ENCODE results near the gene RAD51AP2.
"Not testable (repeated sequence)": the region's sequence is repeated elsewhere in the genome, so short reads cannot be mapped to it uniquely, and the experiment has no call there.

RAD51AP2 gene

GRCh38 chr2:17517481-17518211, 594 bp downstream of the RAD51AP2 start:
- peak overlapping the region; percentile 26 for H3K4me3 ChIP-seq (ENCODE audit: insufficient read length, low read depth)
- no peaks in the 10 kb centered on the region for H3K36me3 ChIP-seq (ENCODE audit: insufficient read depth, insufficient read length, low read length)
- no peaks in the 10 kb centered on the region for H3K27me3 ChIP-seq (ENCODE audit: insufficient read depth, insufficient read length)
- no peaks in the 10 kb centered on the region for H3K4me1 ChIP-seq (ENCODE audit: insufficient read depth, insufficient read length)
- TF ChIP-seq ZNF274 (IDR thresholded peaks at IDR 0.05; ENCODE audit: low read depth, low read length): no peak
- no peak for TF ChIP-seq SUZ12 (IDR thresholded peaks at IDR 0.05; ENCODE audit: extremely low read depth, insufficient read depth, insufficient read length)
- TF ChIP-seq YY1 (IDR thresholded peaks at IDR 0.05; ENCODE audit: insufficient read depth, insufficient read length): no peak
- no peaks in the 10 kb centered on the region for H3K9me3 ChIP-seq (ENCODE audit: insufficient read depth, low read length)
- H3K9ac ChIP-seq (ENCODE audit: insufficient read length, low read depth): peak overlapping the region; percentile 72
- DNase-seq (ENCODE audit: low read depth, low spot score): no peak

GRCh38 chr2:17515652-17516051, 2.6 kb downstream of the RAD51AP2 start:
- no peak for TF ChIP-seq YY1 (IDR thresholded peaks at IDR 0.05; ENCODE audit: insufficient read depth, insufficient read length)
- no peak for TF ChIP-seq ZNF274 (IDR thresholded peaks at IDR 0.05; ENCODE audit: low read depth, low read length)
- TF ChIP-seq SUZ12 (IDR thresholded peaks at IDR 0.05; ENCODE audit: extremely low read depth, insufficient read depth, insufficient read length): no peak
- Histone ChIP-seq H3K36me3 (ENCODE audit: insufficient read depth, insufficient read length, low read length) (no peaks in the 10 kb centered on the region), H3K4me1 (ENCODE audit: insufficient read depth, insufficient read length) (no peaks in the 10 kb centered on the region), H3K27me3 (ENCODE audit: insufficient read depth, insufficient read length) (no peaks in the 10 kb centered on the region), H3K9ac (ENCODE audit: insufficient read length, low read depth) (no peak overlapping the region), H3K4me3 (ENCODE audit: insufficient read length, low read depth) (no peak overlapping the region), H3K9me3 (ENCODE audit: insufficient read depth, low read length) (no peaks in the 10 kb centered on the region)
- DNase-seq (ENCODE audit: low read depth, low spot score): no peak

- TF ChIP-seq YY1 (IDR thresholded peaks at IDR 0.05; ENCODE audit: insufficient read depth, insufficient read length): no peak
- TF ChIP-seq ZNF274 (IDR thresholded peaks at IDR 0.05; ENCODE audit: low read depth, low read length): no peak
- no peak for TF ChIP-seq SUZ12 (IDR thresholded peaks at IDR 0.05; ENCODE audit: extremely low read depth, insufficient read depth, insufficient read length)
- Histone ChIP-seq H3K9me3 (ENCODE audit: insufficient read depth, low read length) (no peaks in the 10 kb centered on the region), H3K36me3 (ENCODE audit: insufficient read depth, insufficient read length, low read length) (no peaks in the 10 kb centered on the region), H3K9ac (ENCODE audit: insufficient read length, low read depth) (no peak overlapping the region), H3K4me1 (ENCODE audit: insufficient read depth, insufficient read length) (no peaks in the 10 kb centered on the region), H3K27me3 (ENCODE audit: insufficient read depth, insufficient read length) (no peaks in the 10 kb centered on the region), H3K4me3 (ENCODE audit: insufficient read length, low read depth) (no peak overlapping the region)
- DNase-seq (ENCODE audit: low read depth, low spot score): no peak
These were observed 11.3 kb downstream of the RAD51AP2 start for GRCh38 chr2:17506736-17507616.

GRCh38 chr2:17497718-17498117, 20.5 kb downstream of the RAD51AP2 start:
- Histone ChIP-seq H3K27me3 (ENCODE audit: insufficient read depth, insufficient read length) (no peaks in the 10 kb centered on the region), H3K9me3 (ENCODE audit: insufficient read depth, low read length) (no peaks in the 10 kb centered on the region), H3K9ac (ENCODE audit: insufficient read length, low read depth) (no peak overlapping the region), H3K36me3 (ENCODE audit: insufficient read depth, insufficient read length, low read length) (no peaks in the 10 kb centered on the region), H3K4me3 (ENCODE audit: insufficient read length, low read depth) (no peak overlapping the region), H3K4me1 (ENCODE audit: insufficient read depth, insufficient read length) (no peaks in the 10 kb centered on the region)
- DNase-seq (ENCODE audit: low read depth, low spot score): no peak
- TF ChIP-seq SUZ12 (IDR thresholded peaks at IDR 0.05; ENCODE audit: extremely low read depth, insufficient read depth, insufficient read length) (no peak), YY1 (IDR thresholded peaks at IDR 0.05; ENCODE audit: insufficient read depth, insufficient read length) (no peak), ZNF274 (IDR thresholded peaks at IDR 0.05; ENCODE audit: low read depth, low read length) (no peak)

GRCh38 chr2:17495590-17495989, 22.6 kb downstream of the RAD51AP2 start:
- no peak for TF ChIP-seq YY1 (IDR thresholded peaks at IDR 0.05; ENCODE audit: insufficient read depth, insufficient read length)
- no peak for TF ChIP-seq SUZ12 (IDR thresholded peaks at IDR 0.05; ENCODE audit: extremely low read depth, insufficient read depth, insufficient read length)
- no peak for TF ChIP-seq ZNF274 (IDR thresholded peaks at IDR 0.05; ENCODE audit: low read depth, low read length)
- no peaks in the 10 kb centered on the region for H3K27me3 ChIP-seq (ENCODE audit: insufficient read depth, insufficient read length)
- no peaks in the 10 kb centered on the region for H3K9me3 ChIP-seq (ENCODE audit: insufficient read depth, low read length)
- no peaks in the 10 kb centered on the region for H3K4me1 ChIP-seq (ENCODE audit: insufficient read depth, insufficient read length)
- H3K9ac ChIP-seq (ENCODE audit: insufficient read length, low read depth): no peak overlapping the region
- DNase-seq (ENCODE audit: low read depth, low spot score): no peak
- H3K36me3 ChIP-seq (ENCODE audit: insufficient read depth, insufficient read length, low read length): no peaks in the 10 kb centered on the region
- H3K4me3 ChIP-seq (ENCODE audit: insufficient read length, low read depth): no peak overlapping the region

- H3K9ac ChIP-seq (ENCODE audit: insufficient read length, low read depth); H3K36me3 ChIP-seq (ENCODE audit: insufficient read depth, insufficient read length, low read length); H3K4me1 ChIP-seq (ENCODE audit: insufficient read depth, insufficient read length); H3K4me3 ChIP-seq (ENCODE audit: insufficient read length, low read depth); DNase-seq (ENCODE audit: low read depth, low spot score); H3K9me3 ChIP-seq (ENCODE audit: insufficient read depth, low read length); H3K27me3 ChIP-seq (ENCODE audit: insufficient read depth, insufficient read length): not testable (repeated sequence)
These were observed 28.1 kb downstream of the RAD51AP2 start for GRCh38 chr2:17490165-17490564.

- not testable (repeated sequence) for H3K36me3 ChIP-seq (ENCODE audit: insufficient read depth, insufficient read length, low read length); H3K4me3 ChIP-seq (ENCODE audit: insufficient read length, low read depth); DNase-seq (ENCODE audit: low read depth, low spot score); H3K9me3 ChIP-seq (ENCODE audit: insufficient read depth, low read length); H3K4me1 ChIP-seq (ENCODE audit: insufficient read depth, insufficient read length); H3K9ac ChIP-seq (ENCODE audit: insufficient read length, low read depth); H3K27me3 ChIP-seq (ENCODE audit: insufficient read depth, insufficient read length)
These were observed 29.6 kb downstream of the RAD51AP2 start for GRCh38 chr2:17488610-17489009.
